HK-2 (cell line): ENCODE measurements around the gene RAD51B.

Experiments used
- DNase-seq: peaks from one replicate; pipeline ENCODE4 v3.0.0-alpha.2; 2018; ENCODE audit not compliant: unreplicated experiment

The RAD51B gene

GRCh38 chr14:68386950-68387779, 567.6 kb downstream of the RAD51B start:
- DNase-seq: no peak

- no peak for DNase-seq
Measured at GRCh38 chr14:68389943-68390342, 570.4 kb downstream of the RAD51B start.

- DNase-seq: no peak
Measured at GRCh38 chr14:68390741-68391140, 571.2 kb downstream of the RAD51B start.

- DNase-seq: no peak
Measured at GRCh38 chr14:68391311-68392014, 571.9 kb downstream of the RAD51B start.

- no peak for DNase-seq
Measured at GRCh38 chr14:68392393-68393141, 573.0 kb downstream of the RAD51B start.

- DNase-seq: no peak
Measured at GRCh38 chr14:68393259-68393658, 573.7 kb downstream of the RAD51B start.

GRCh38 chr14:68394118-68394763, 574.7 kb downstream of the RAD51B start:
- DNase-seq: no peak

GRCh38 chr14:68394764-68395143, 575.2 kb downstream of the RAD51B start:
- no peak for DNase-seq

- DNase-seq: no peak
Measured at GRCh38 chr14:68395604-68396003, 576.0 kb downstream of the RAD51B start.

- DNase-seq: no peak
Measured at GRCh38 chr14:68396461-68396860, 576.9 kb downstream of the RAD51B start.

- no peak for DNase-seq
Measured at GRCh38 chr14:68397371-68397811, 577.8 kb downstream of the RAD51B start.

- no peak for DNase-seq
Measured at GRCh38 chr14:68397822-68398221, 578.2 kb downstream of the RAD51B start.

GRCh38 chr14:68398370-68398769, 578.8 kb downstream of the RAD51B start:
- no peak for DNase-seq

GRCh38 chr14:68399971-68400370, 580.4 kb downstream of the RAD51B start:
- DNase-seq: no peak

GRCh38 chr14:68401317-68401716, 581.7 kb downstream of the RAD51B start:
- no peak for DNase-seq

GRCh38 chr14:68401855-68402254, 582.3 kb downstream of the RAD51B start:
- no peak for DNase-seq

- no peak for DNase-seq
Measured at GRCh38 chr14:68402525-68403101, 583.0 kb downstream of the RAD51B start.

- no peak for DNase-seq
Measured at GRCh38 chr14:68403191-68404145, 583.9 kb downstream of the RAD51B start.

GRCh38 chr14:68404146-68404527, 584.6 kb downstream of the RAD51B start:
- no peak for DNase-seq

GRCh38 chr14:68404652-68405183, 585.1 kb downstream of the RAD51B start:
- no peak for DNase-seq
